HepG2 (cell line): ENCODE results near the gene NHSL1. TPM values are rescaled to one million over a fixed set of nuclear protein-coding genes. Genes with fewer than 3 reads are reported as not detected.
A peak's percentile ranks its signal among the peaks of the same experiment; 100 is the strongest.

Experiments used
- MIER2 ChIP-seq: IDR thresholded peaks from 2 replicates; pipeline ENCODE4 v1.6.1; 2016; ENCODE audit warnings: missing biosample characterization, missing genetic modification reagents
- NCOA5 ChIP-seq: sonication (generic); formaldehyde crosslinking; IDR thresholded peaks from 2 replicates; pipeline ENCODE4 v1.4.0; 2020; ENCODE audit warnings: missing genetic modification reagents
- RFXAP ChIP-seq: sonication (generic); formaldehyde crosslinking; IDR thresholded peaks from 2 replicates; pipeline ENCODE4 v1.4.0; 2020; ENCODE audit warnings: missing genetic modification reagents, borderline replicate concordance
- SRSF4 ChIP-seq: fragments of 200-400 bp; formaldehyde crosslinking; IDR thresholded peaks from one replicate; pipeline ENCODE4 v1.6.1; 2018; ENCODE audit warnings: mild to moderate bottlenecking, low read depth, low read length, moderate library complexity; ENCODE audit not compliant: poor library complexity, severe bottlenecking
- ZBTB3 ChIP-seq: sonication (generic); formaldehyde crosslinking; IDR thresholded peaks from 2 replicates; pipeline ENCODE4 v1.4.0; 2020; ENCODE audit warnings: low read depth, mild to moderate bottlenecking, moderate library complexity, missing genetic modification reagents, borderline replicate concordance
- ZC3H4 ChIP-seq: sonication (generic); formaldehyde crosslinking; IDR thresholded peaks from 2 replicates; pipeline ENCODE4 v1.4.0; 2020; ENCODE audit warnings: missing genetic modification reagents, borderline replicate concordance
- ZNF335 ChIP-seq: sonication (generic); formaldehyde crosslinking; IDR thresholded peaks from 2 replicates; pipeline ENCODE4 v1.4.0; 2020; ENCODE audit warnings: missing genetic modification reagents
- ZNF501 ChIP-seq: sonication (generic); formaldehyde crosslinking; IDR thresholded peaks from 2 replicates; pipeline ENCODE4 v1.5.1; 2020; ENCODE audit warnings: mild to moderate bottlenecking, moderate library complexity, missing genetic modification reagents
- ZNF7 ChIP-seq: IDR thresholded peaks from 2 replicates; pipeline ENCODE4 v1.6.1; 2016; ENCODE audit warnings: missing biosample characterization, missing genetic modification reagents
- ZNF775 ChIP-seq: sonication (generic); formaldehyde crosslinking; IDR thresholded peaks from 2 replicates; pipeline ENCODE4 v1.4.0; 2020; ENCODE audit warnings: missing genetic modification reagents, mild to moderate bottlenecking, moderate library complexity, borderline replicate concordance
- polyA plus RNA-seq, 8 experiments: library from polyadenylated mRNA; depleted of rRNA in 3 of 8; stranded (reverse) in 7 of 8; unstranded in 1 of 8; fragments of >200 nt; fragmentation: Illumina TruSeq in 4 of 8; extraction: Trizol in 4 of 8; gene quantifications; 2 replicates each; pipeline versions ENCODE4 v1.2.1 to v1.2.3, GENCODE V29; 2011 to 2016; ENCODE audit warnings: low read depth in 4 of 8, missing spikeins in 1 of 8, mixed read lengths in 1 of 8; ENCODE audit not compliant: insufficient read depth in 1 of 8
- total RNA-seq, 5 experiments: library from RNA; depleted of rRNA; stranded (reverse); fragments of >200 nt; fragmentation: Illumina TruSeq; extraction: Trizol; gene quantifications; 2 replicates each; pipeline ENCODE4 v1.2.3, GENCODE V29; 2016; ENCODE audit warnings: low read depth in 1 of 5
- TF ChIP-seq, protein P1 (sequence below): sonication (generic); formaldehyde crosslinking; IDR thresholded peaks from 2 replicates; pipeline ENCODE4 v1.5.0; 2020; ENCODE audit warnings: mild to moderate bottlenecking, missing genetic modification reagents, borderline replicate concordance
- TF ChIP-seq, protein P2 (sequence below), 2 experiments: fragments of 450-650 bp in 1 of 2; sonication (generic) in 1 of 2; formaldehyde crosslinking; IDR thresholded peaks; 2 replicates each; pipeline versions ENCODE4 v1.5.0 to v1.8.0; 2020 to 2022; ENCODE audit warnings: mild to moderate bottlenecking in 1 of 2, missing genetic modification reagents in 1 of 2
- TF ChIP-seq, protein P3 (sequence below): sonication (generic); formaldehyde crosslinking; IDR thresholded peaks from 2 replicates; pipeline ENCODE4 v1.5.0; 2020; ENCODE audit warnings: mild to moderate bottlenecking, low read depth, missing genetic modification reagents, borderline replicate concordance
- TF ChIP-seq, protein P4 (sequence below): sonication (generic); formaldehyde crosslinking; IDR thresholded peaks from 2 replicates; pipeline ENCODE4 v1.4.0; 2020; ENCODE audit warnings: missing genetic modification reagents, mild to moderate bottlenecking, borderline replicate concordance
- TF ChIP-seq, protein P5 (sequence below): sonication (generic); formaldehyde crosslinking; IDR thresholded peaks from 2 replicates; pipeline ENCODE4 v1.9.0; 2021; ENCODE audit warnings: mild to moderate bottlenecking, missing genetic modification reagents

NHSL1 gene
- total and polyA plus RNA-seq, 2 of the 13 experiments (the other 11 are each of a cell fraction or from before 2014, with no cell fraction given) = 24.9 to 53.6 TPM

DNA sequence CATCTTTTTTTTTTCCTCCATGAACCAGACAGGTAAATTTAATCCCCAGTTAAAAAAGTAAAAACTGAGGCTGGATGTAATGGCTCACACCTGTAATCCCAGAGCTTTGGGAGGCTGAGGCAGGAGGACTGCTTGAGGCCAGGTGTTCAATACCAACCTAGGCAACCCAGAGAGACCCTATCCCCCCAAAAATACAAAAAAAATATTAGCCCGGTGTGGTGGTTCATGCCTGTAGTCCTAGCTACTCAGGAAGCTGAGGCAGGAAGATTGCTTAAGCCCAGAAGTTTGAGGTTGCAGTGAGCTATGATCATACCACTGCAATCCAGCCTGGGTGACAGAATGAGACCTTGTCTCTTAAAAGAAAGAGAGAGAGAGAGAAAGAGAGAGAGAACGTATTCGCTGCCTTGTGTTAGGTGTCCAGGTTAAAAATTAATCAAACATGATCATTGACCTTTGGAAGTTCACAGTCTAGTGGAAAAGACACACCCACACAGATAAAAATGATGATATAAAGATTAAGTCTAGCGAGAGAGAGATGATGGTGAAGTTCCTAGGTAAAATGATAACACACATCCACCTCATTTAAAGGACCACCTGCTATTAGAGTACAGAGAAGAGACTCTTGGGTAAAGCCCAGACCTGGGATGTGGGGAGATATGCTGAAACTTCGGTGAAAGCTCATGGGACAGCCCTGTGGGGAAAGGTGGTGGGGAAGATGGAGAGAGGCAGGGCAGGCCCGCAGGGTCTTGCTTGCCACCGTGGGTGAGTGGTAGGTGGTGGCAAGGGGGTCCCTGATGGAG is 4.8 kb upstream of the NHSL1 start (continued):
- TF ChIP-seq ZNF335 (CRISPR knock-in tag) (peak; percentile 34; the same call in 1 of the 2 replicates), ZNF7 (no peak), ZBTB3 (CRISPR knock-in tag) (peak; percentile 100), ZNF501 (peak; percentile 82), RFXAP (CRISPR knock-in tag) (peak; percentile 42; the same call in 1 of the 2 replicates), ZNF775 (CRISPR knock-in tag) (no peak), SRSF4 (no peak), MIER2 (CRISPR knock-in tag) (peak; percentile 61; the same call in 1 of the 2 replicates), NCOA5 (CRISPR knock-in tag) (no peak), ZC3H4 (CRISPR knock-in tag) (no peak)
- TF ChIP-seq, protein P1, sequence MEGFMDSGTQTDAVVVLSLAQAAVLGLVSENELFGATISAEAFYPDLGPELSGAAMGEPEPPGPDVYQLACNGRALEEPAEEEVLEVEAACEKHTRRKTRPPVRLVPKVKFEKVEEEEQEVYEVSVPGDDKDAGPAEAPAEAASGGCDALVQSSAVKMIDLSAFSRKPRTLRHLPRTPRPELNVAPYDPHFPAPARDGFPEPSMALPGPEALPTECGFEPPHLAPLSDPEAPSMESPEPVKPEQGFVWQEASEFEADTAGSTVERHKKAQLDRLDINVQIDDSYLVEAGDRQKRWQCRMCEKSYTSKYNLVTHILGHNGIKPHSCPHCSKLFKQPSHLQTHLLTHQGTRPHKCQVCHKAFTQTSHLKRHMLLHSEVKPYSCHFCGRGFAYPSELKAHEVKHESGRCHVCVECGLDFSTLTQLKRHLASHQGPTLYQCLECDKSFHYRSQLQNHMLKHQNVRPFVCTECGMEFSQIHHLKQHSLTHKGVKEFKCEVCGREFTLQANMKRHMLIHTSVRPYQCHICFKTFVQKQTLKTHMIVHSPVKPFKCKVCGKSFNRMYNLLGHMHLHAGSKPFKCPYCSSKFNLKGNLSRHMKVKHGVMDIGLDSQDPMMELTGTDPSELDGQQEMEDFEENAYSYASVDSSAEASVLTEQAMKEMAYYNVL (CRISPR knock-in tag) = peak; percentile 100
- TF ChIP-seq, protein P2, sequence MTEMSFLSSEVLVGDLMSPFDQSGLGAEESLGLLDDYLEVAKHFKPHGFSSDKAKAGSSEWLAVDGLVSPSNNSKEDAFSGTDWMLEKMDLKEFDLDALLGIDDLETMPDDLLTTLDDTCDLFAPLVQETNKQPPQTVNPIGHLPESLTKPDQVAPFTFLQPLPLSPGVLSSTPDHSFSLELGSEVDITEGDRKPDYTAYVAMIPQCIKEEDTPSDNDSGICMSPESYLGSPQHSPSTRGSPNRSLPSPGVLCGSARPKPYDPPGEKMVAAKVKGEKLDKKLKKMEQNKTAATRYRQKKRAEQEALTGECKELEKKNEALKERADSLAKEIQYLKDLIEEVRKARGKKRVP (CRISPR knock-in tag; IDR thresholded peaks at IDR 0.05) = peak; percentile 33 to 87; a peak in 1 of 4 replicates
- TF ChIP-seq, protein P3, sequence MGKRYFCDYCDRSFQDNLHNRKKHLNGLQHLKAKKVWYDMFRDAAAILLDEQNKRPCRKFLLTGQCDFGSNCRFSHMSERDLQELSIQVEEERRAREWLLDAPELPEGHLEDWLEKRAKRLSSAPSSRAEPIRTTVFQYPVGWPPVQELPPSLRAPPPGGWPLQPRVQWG = no peak
- TF ChIP-seq, protein P4, sequence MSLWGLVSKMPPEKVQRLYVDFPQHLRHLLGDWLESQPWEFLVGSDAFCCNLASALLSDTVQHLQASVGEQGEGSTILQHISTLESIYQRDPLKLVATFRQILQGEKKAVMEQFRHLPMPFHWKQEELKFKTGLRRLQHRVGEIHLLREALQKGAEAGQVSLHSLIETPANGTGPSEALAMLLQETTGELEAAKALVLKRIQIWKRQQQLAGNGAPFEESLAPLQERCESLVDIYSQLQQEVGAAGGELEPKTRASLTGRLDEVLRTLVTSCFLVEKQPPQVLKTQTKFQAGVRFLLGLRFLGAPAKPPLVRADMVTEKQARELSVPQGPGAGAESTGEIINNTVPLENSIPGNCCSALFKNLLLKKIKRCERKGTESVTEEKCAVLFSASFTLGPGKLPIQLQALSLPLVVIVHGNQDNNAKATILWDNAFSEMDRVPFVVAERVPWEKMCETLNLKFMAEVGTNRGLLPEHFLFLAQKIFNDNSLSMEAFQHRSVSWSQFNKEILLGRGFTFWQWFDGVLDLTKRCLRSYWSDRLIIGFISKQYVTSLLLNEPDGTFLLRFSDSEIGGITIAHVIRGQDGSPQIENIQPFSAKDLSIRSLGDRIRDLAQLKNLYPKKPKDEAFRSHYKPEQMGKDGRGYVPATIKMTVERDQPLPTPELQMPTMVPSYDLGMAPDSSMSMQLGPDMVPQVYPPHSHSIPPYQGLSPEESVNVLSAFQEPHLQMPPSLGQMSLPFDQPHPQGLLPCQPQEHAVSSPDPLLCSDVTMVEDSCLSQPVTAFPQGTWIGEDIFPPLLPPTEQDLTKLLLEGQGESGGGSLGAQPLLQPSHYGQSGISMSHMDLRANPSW (CRISPR knock-in tag) = peak; percentile 93
- TF ChIP-seq, protein P5, sequence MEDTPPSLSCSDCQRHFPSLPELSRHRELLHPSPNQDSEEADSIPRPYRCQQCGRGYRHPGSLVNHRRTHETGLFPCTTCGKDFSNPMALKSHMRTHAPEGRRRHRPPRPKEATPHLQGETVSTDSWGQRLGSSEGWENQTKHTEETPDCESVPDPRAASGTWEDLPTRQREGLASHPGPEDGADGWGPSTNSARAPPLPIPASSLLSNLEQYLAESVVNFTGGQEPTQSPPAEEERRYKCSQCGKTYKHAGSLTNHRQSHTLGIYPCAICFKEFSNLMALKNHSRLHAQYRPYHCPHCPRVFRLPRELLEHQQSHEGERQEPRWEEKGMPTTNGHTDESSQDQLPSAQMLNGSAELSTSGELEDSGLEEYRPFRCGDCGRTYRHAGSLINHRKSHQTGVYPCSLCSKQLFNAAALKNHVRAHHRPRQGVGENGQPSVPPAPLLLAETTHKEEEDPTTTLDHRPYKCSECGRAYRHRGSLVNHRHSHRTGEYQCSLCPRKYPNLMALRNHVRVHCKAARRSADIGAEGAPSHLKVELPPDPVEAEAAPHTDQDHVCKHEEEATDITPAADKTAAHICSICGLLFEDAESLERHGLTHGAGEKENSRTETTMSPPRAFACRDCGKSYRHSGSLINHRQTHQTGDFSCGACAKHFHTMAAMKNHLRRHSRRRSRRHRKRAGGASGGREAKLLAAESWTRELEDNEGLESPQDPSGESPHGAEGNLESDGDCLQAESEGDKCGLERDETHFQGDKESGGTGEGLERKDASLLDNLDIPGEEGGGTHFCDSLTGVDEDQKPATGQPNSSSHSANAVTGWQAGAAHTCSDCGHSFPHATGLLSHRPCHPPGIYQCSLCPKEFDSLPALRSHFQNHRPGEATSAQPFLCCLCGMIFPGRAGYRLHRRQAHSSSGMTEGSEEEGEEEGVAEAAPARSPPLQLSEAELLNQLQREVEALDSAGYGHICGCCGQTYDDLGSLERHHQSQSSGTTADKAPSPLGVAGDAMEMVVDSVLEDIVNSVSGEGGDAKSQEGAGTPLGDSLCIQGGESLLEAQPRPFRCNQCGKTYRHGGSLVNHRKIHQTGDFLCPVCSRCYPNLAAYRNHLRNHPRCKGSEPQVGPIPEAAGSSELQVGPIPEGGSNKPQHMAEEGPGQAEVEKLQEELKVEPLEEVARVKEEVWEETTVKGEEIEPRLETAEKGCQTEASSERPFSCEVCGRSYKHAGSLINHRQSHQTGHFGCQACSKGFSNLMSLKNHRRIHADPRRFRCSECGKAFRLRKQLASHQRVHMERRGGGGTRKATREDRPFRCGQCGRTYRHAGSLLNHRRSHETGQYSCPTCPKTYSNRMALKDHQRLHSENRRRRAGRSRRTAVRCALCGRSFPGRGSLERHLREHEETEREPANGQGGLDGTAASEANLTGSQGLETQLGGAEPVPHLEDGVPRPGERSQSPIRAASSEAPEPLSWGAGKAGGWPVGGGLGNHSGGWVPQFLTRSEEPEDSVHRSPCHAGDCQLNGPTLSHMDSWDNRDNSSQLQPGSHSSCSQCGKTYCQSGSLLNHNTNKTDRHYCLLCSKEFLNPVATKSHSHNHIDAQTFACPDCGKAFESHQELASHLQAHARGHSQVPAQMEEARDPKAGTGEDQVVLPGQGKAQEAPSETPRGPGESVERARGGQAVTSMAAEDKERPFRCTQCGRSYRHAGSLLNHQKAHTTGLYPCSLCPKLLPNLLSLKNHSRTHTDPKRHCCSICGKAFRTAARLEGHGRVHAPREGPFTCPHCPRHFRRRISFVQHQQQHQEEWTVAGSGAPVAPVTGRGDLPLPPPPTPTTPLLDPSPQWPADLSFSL = no peak
